K562 (cell line): Measurements from ENCODE around the gene APOM. TPM values are rescaled to one million over a fixed set of nuclear protein-coding genes. Genes with fewer than 3 reads are reported as not detected.
A peak's percentile ranks its signal among the peaks of the same experiment; 100 is the strongest.

Source experiments
- CHD2 ChIP-seq: IDR thresholded peaks from 2 replicates; pipeline ENCODE4 v1.6.1; 2011; ENCODE audit warnings: low read depth, low read length
- EHMT2 ChIP-seq: fragments of 450-650 bp; IDR thresholded peaks from 2 replicates; pipeline ENCODE4 v1.6.1; 2018; ENCODE audit warnings: antibody characterized with exemption
- ESRRA ChIP-seq: fragments of 450-650 bp; IDR thresholded peaks from 2 replicates; pipeline ENCODE4 v1.6.1; 2014; ENCODE audit warnings: low read depth, mild to moderate bottlenecking, moderate library complexity, borderline replicate concordance
- ETS2 ChIP-seq: IDR thresholded peaks from 2 replicates; pipeline ENCODE4 v1.6.1; 2016; ENCODE audit warnings: borderline replicate concordance, missing genetic modification characterization, mild to moderate bottlenecking, moderate library complexity, missing compliant biosample characterization; ENCODE audit not compliant: poor library complexity, severe bottlenecking
- FOXJ2 ChIP-seq: fragments of 200-800 bp; sonication (Bioruptor generic); IDR thresholded peaks from 2 replicates; pipeline ENCODE4 v1.6.1; 2016; ENCODE audit warnings: missing genetic modification characterization, missing compliant biosample characterization
- HSF4 ChIP-seq: fragments of 250-450 bp; sonication (Bioruptor Pico); IDR thresholded peaks from 2 replicates; pipeline ENCODE4 v2.1.2; 2022; ENCODE audit warnings: mild to moderate bottlenecking, moderate library complexity, borderline replicate concordance
- LCOR ChIP-seq: sonication (generic); formaldehyde crosslinking; IDR thresholded peaks from 2 replicates; pipeline ENCODE4 v1.8.0; 2022; ENCODE audit warnings: mild to moderate bottlenecking, missing genetic modification reagents
- MCM3 ChIP-seq: fragments of 450-650 bp; IDR thresholded peaks from 2 replicates; pipeline ENCODE4 v1.6.1; 2016
- MEF2A ChIP-seq: IDR thresholded peaks from 2 replicates; pipeline ENCODE4 v1.6.1; 2011; ENCODE audit warnings: low read depth, mild to moderate bottlenecking, low read length, moderate library complexity; ENCODE audit not compliant: control insufficient read depth
- MEIS2 ChIP-seq: fragments of 450-650 bp; IDR thresholded peaks from 2 replicates; pipeline ENCODE4 v1.6.1; 2014; ENCODE audit warnings: mild to moderate bottlenecking; ENCODE audit not compliant: partially characterized antibody
- NFIC ChIP-seq: fragments of 450-650 bp; IDR thresholded peaks from 2 replicates; pipeline ENCODE4 v1.6.1; 2017; ENCODE audit warnings: mild to moderate bottlenecking, inconsistent platforms
- POLR2A ChIP-seq: fragments of 450-650 bp; conservative IDR thresholded peaks from 2 replicates; pipeline ENCODE4 v1.6.1; 2016
- POLR2H ChIP-seq: IDR thresholded peaks from 2 replicates; pipeline ENCODE4 v1.6.1; 2016; ENCODE audit warnings: missing genetic modification characterization, low read depth, mild to moderate bottlenecking, control low read depth, missing compliant biosample characterization, moderate library complexity
- SAFB ChIP-seq: fragments of 200-400 bp; formaldehyde crosslinking; IDR thresholded peaks from 2 replicates; pipeline ENCODE4 v1.6.1; 2017; ENCODE audit warnings: low read depth, low read length, borderline replicate concordance
- SLC30A9 ChIP-seq: fragments of 250-450 bp; sonication (Bioruptor Pico); IDR thresholded peaks from 2 replicates; pipeline ENCODE4 v1.8.0; 2022; ENCODE audit warnings: mild to moderate bottlenecking, moderate library complexity
- TBL1XR1 ChIP-seq, 2 experiments: IDR thresholded peaks; 2 replicates each; pipeline ENCODE4 v1.6.1; 2012; ENCODE audit warnings: improper control_type of control experiment in 2 of 2, low read length in 2 of 2, mild to moderate bottlenecking in 1 of 2
- TCF3 ChIP-seq: sonication (generic); formaldehyde crosslinking; IDR thresholded peaks from 2 replicates; pipeline ENCODE4 v1.4.0; 2020; ENCODE audit warnings: mild to moderate bottlenecking, missing genetic modification reagents
- ZC3H11A ChIP-seq: IDR thresholded peaks from 2 replicates; pipeline ENCODE4 v1.6.1; 2012; ENCODE audit warnings: low read depth, low read length, improper control_type of control experiment
- ZNF41 ChIP-seq: fragments of 250-450 bp; sonication (Bioruptor Pico); conservative IDR thresholded peaks from 2 replicates; pipeline ENCODE4 v1.4.0; 2020; ENCODE audit warnings: mild to moderate bottlenecking
- ZNF707 ChIP-seq: fragments of 250-450 bp; sonication (Bioruptor Pico); conservative IDR thresholded peaks from 2 replicates; pipeline ENCODE4 v1.8.0; 2022; ENCODE audit warnings: inconsistent platforms, mild to moderate bottlenecking, moderate library complexity
- ZNF778 ChIP-seq: fragments of 450-650 bp; formaldehyde crosslinking; IDR thresholded peaks from 2 replicates; pipeline ENCODE4 v1.4.0; 2020; ENCODE audit warnings: mild to moderate bottlenecking, moderate library complexity
- ZSCAN32 ChIP-seq: fragments of 450-650 bp; formaldehyde crosslinking; IDR thresholded peaks from 2 replicates; pipeline ENCODE4 v1.4.0; 2020; ENCODE audit warnings: mild to moderate bottlenecking, moderate library complexity
- polyA plus RNA-seq, 8 experiments: library from polyadenylated mRNA; depleted of rRNA in 4 of 8; stranded (reverse) in 5 of 8; unstranded in 3 of 8; fragments of >200 nt; fragmentation: Nextera tagmentation in 2 of 8; fragmentation: Illumina TruSeq in 1 of 8; extraction: Ambion mirVana in 2 of 8; extraction: Trizol in 1 of 8; gene quantifications; 2 replicates each; pipeline versions ENCODE4 v1.2.1 to v1.2.3, GENCODE V29; 2011 to 2014; ENCODE audit warnings: inconsistent platforms in 1 of 8, missing spikeins in 1 of 8
- total RNA-seq, 7 experiments: library from RNA; depleted of rRNA in 6 of 7; stranded (reverse); fragments of >200 nt in 6 of 7; fragmentation: Illumina TruSeq in 2 of 7; extraction: Trizol in 2 of 7; gene quantifications; 2 replicates each; pipeline versions ENCODE4 v1.2.1 to v1.2.3, GENCODE V29; 2011 to 2021; ENCODE audit warnings: low replicate concordance in 1 of 7
- TF ChIP-seq, protein P1 (sequence below): fragments of 250-450 bp; sonication (Bioruptor Pico); IDR thresholded peaks from 2 replicates; pipeline ENCODE4 v1.5.0; 2020; ENCODE audit warnings: mild to moderate bottlenecking, borderline replicate concordance
- TF ChIP-seq, protein P2 (sequence below): sonication (generic); formaldehyde crosslinking; IDR thresholded peaks from 2 replicates; pipeline ENCODE4 v1.8.1; 2023; ENCODE audit warnings: mild to moderate bottlenecking, missing genetic modification reagents
- TF ChIP-seq, protein P3 (sequence below): fragments of 450-650 bp; IDR thresholded peaks from 2 replicates; pipeline ENCODE4 v1.6.1; 2016

Gene APOM
- total and polyA plus RNA-seq, 9 of the 15 experiments (the other 6 are each of a cell fraction or from before 2014, with no cell fraction given) = 5.7 to 24.3 (median 10.4) TPM

DNA sequence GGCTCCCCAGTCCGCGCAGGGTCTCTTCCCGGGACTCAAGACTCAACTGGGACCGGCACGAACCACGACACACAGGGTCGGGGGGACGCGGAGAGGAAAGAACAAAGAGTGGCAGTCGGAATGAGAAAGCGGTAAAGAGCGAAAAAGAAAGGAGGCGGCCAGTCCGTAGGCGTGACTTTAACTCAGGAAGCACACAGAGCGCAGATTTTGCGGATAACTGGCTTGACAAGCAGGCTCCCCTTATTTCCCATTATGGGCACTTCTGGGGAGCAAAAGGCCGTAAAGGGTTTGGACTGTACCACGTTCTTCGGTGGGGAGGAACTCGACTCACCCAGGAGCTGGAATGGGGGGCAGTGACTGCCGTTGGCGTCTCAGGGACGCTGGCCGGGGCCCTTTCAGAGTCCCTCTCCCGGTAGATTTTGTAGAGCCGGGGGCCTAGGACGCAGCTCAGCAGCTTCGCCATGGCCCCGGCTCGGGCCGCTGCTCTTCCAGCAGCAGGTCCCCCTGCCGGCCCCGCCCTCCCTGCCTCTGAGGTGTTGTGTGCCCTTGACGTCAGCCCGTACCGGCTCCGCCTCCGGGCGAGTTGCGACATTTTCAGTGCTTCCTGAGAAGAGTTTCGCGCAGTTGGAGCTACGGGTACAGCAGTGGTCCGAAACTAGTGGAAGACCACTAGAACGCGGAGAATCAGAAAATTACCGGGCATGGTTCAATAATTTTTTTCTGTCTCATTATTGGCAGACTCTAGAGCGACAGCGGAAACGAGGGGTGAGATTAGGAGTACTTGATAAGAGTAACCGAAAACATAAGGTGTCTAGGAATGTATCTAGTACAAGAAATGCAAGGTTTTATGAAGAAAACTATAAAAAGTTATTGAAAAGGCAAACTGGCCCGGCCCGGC lies 47.4 kb downstream of the APOM start, which contains the start of gene ABHD16A (continued):
- TF ChIP-seq FOXJ2 (tag) = peak; percentile 29; the same call in 1 of the 2 replicates
- TF ChIP-seq ZNF41 = 0 out of 2 replicates have a peak, but pooled peaks have one; percentile 50
- peak; percentile 48; the same call in 1 of the 2 replicates for TF ChIP-seq TCF3 (CRISPR knock-in tag)
- peak; percentile 78 for TF ChIP-seq ZSCAN32 (CRISPR knock-in tag)
- 0 out of 2 replicates have a peak, but pooled peaks have one; percentile 16 for TF ChIP-seq MEF2A
- TF ChIP-seq ZC3H11A = peak; percentile 62
- TF ChIP-seq LCOR = peak; percentile 41
- TF ChIP-seq, protein P1, sequence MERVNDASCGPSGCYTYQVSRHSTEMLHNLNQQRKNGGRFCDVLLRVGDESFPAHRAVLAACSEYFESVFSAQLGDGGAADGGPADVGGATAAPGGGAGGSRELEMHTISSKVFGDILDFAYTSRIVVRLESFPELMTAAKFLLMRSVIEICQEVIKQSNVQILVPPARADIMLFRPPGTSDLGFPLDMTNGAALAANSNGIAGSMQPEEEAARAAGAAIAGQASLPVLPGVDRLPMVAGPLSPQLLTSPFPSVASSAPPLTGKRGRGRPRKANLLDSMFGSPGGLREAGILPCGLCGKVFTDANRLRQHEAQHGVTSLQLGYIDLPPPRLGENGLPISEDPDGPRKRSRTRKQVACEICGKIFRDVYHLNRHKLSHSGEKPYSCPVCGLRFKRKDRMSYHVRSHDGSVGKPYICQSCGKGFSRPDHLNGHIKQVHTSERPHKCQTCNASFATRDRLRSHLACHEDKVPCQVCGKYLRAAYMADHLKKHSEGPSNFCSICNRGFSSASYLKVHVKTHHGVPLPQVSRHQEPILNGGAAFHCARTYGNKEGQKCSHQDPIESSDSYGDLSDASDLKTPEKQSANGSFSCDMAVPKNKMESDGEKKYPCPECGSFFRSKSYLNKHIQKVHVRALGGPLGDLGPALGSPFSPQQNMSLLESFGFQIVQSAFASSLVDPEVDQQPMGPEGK (CRISPR knock-in tag) = no peak
- TF ChIP-seq, protein P2, sequence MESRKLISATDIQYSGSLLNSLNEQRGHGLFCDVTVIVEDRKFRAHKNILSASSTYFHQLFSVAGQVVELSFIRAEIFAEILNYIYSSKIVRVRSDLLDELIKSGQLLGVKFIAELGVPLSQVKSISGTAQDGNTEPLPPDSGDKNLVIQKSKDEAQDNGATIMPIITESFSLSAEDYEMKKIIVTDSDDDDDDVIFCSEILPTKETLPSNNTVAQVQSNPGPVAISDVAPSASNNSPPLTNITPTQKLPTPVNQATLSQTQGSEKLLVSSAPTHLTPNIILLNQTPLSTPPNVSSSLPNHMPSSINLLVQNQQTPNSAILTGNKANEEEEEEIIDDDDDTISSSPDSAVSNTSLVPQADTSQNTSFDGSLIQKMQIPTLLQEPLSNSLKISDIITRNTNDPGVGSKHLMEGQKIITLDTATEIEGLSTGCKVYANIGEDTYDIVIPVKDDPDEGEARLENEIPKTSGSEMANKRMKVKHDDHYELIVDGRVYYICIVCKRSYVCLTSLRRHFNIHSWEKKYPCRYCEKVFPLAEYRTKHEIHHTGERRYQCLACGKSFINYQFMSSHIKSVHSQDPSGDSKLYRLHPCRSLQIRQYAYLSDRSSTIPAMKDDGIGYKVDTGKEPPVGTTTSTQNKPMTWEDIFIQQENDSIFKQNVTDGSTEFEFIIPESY = peak; percentile 79; the same call in 1 of the 2 replicates
- 0 out of 2 replicates have a peak, but pooled peaks have one; percentile 24 for TF ChIP-seq ZNF707 (CRISPR knock-in tag)
- TF ChIP-seq ESRRA = peak; percentile 69
- peak; percentile 78 to 88 for TF ChIP-seq TBL1XR1 (IDR thresholded peaks at IDR 0.05; ENCODE audit: low read length in 2 of 2)
- TF ChIP-seq, protein P3, sequence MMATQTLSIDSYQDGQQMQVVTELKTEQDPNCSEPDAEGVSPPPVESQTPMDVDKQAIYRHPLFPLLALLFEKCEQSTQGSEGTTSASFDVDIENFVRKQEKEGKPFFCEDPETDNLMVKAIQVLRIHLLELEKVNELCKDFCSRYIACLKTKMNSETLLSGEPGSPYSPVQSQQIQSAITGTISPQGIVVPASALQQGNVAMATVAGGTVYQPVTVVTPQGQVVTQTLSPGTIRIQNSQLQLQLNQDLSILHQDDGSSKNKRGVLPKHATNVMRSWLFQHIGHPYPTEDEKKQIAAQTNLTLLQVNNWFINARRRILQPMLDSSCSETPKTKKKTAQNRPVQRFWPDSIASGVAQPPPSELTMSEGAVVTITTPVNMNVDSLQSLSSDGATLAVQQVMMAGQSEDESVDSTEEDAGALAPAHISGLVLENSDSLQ = peak; percentile 65
- TF ChIP-seq SAFB = no peak
- TF ChIP-seq HSF4 (CRISPR knock-in tag) = no peak
- TF ChIP-seq MEIS2 = peak; percentile 49
- peak; percentile 58; the same call in 1 of the 2 replicates for TF ChIP-seq EHMT2
- no peak for TF ChIP-seq ZNF778 (CRISPR knock-in tag)
- TF ChIP-seq SLC30A9 (CRISPR knock-in tag) = no peak
- TF ChIP-seq CHD2 = 0 out of 2 replicates have a peak, but pooled peaks have one; percentile 24
- no peak for TF ChIP-seq MCM3
- TF ChIP-seq NFIC = peak; percentile 49; the same call in 1 of the 2 replicates
- TF ChIP-seq ETS2 (tag) = no peak
- TF ChIP-seq POLR2H (tag) = peak; percentile 96
- peak; percentile 98 for TF ChIP-seq POLR2A
